ENCODE measurements around the gene DNAH5.

- TF ChIP-seq POLR2A (IDR thresholded peaks at IDR 0.05) (no peak), CTCF (IDR thresholded peaks at IDR 0.05) (no peak)
These were observed 173.4 kb downstream of the DNAH5 start for GRCh38 chr5:13771011-13771571.

Measured in right lobe of liver (tissue), 4 donors.